HCT116 (cell line): ENCODE measurements around the gene ADARB2. TPM values are rescaled to one million over a fixed set of nuclear protein-coding genes. Genes with fewer than 3 reads are reported as not detected.

Experiments
- ATAC-seq: fragments of 200-7000 bp; cut with Tn5 transposase; 2 replicates; pipeline ENCODE4 v1.9.1; 2020; ENCODE audit warnings: mild to moderate bottlenecking, moderate library complexity
- BruUV-seq: library from RNA; stranded (reverse); fragments of 400-500 nt; replicated peaks from 2 replicates; lab custom pipeline; 2021; lab: Mats Ljungman, UMichigan
- CTCF ChIA-PET: fragments of 300-600 bp; sonication (Branson Sonifier 250); formaldehyde crosslinking; loops from one replicate; lab custom pipeline; 2021; ENCODE audit warnings: antibody characterized with exemption; lab: Charles Lee
- POLR2A ChIA-PET: fragments of 300-600, 350-600 bp; sonication (Branson Sonifier 250); formaldehyde crosslinking; loops from one replicate; lab custom pipeline; 2021; ENCODE audit warnings: antibody characterized with exemption; lab: Charles Lee
- RAD21 ChIA-PET, 2 experiments: fragments of 300-600 bp; sonication (Branson Sonifier 250); formaldehyde crosslinking; loops; one replicate each; lab custom pipeline; 2023; ENCODE audit warnings: low total read pairs in 2 of 2; ENCODE audit not compliant: uncharacterized antibody in 2 of 2, unreplicated experiment in 2 of 2, low non-redundant PET in 1 of 2; lab: Charles Lee
- DNase-seq: peaks from one replicate; pipeline ENCODE4 v3.0.0-alpha.2; 2010; ENCODE audit warnings: low read depth, low spot score
- H2AFZ ChIP-seq: fragments of 200-600 bp; shearing (Covaris generic), sonication (generic); 2 replicates; pipeline ENCODE4 v1.6.1; 2017; ENCODE audit warnings: low read depth, mixed run types, mixed read lengths, antibody characterized with exemption, low read length; ENCODE audit not compliant: poor library complexity, severe bottlenecking
- H3K27ac ChIP-seq: 2 replicates; pipeline ENCODE4 v1.5.1; 2012; ENCODE audit warnings: low read depth, low read length
- H3K27me3 ChIP-seq: fragments of 200-600 bp; sonication (generic); 2 replicates; pipeline ENCODE4 v1.6.1; 2016; ENCODE audit warnings: mixed run types, low read length, mixed read lengths; ENCODE audit not compliant: insufficient read depth
- H3K36me3 ChIP-seq, 2 experiments: fragments of 200-500 bp in 1 of 2; fragments of 200-600 bp in 1 of 2; sonication (Bioruptor generic) in 1 of 2; sonication (generic) in 1 of 2; 2 replicates each; pipeline versions ENCODE4 v1.5.1 to v1.6.1; 2014 to 2016; ENCODE audit warnings: low read length in 2 of 2, inconsistent platforms in 1 of 2, mixed read lengths in 1 of 2, mixed run types in 1 of 2; ENCODE audit not compliant: insufficient read depth in 2 of 2, control insufficient read depth in 1 of 2
- H3K4me1 ChIP-seq, 2 experiments: fragments of 200-600 bp in 1 of 2; sonication (generic) in 1 of 2; 2 replicates each; pipeline versions ENCODE4 v1.5.1 to v1.6.1; 2012 to 2017; ENCODE audit warnings: low read length in 2 of 2, inconsistent platforms in 1 of 2, mild to moderate bottlenecking in 1 of 2, mixed read lengths in 1 of 2, mixed run types in 1 of 2, moderate library complexity in 1 of 2; ENCODE audit not compliant: insufficient read depth in 2 of 2, control insufficient read depth in 1 of 2
- H3K4me2 ChIP-seq: fragments of 200-600 bp; sonication (generic); 2 replicates; pipeline ENCODE4 v1.6.1; 2017; ENCODE audit warnings: mixed run types, low read length, mixed read lengths
- H3K4me3 ChIP-seq, 2 experiments: fragments of 200-600 bp in 1 of 2; sonication (generic) in 1 of 2; replicated peaks in 1 of 2; 2 replicates each; pipeline ENCODE4 v1.5.1; 2011 to 2016; ENCODE audit warnings: low read length in 2 of 2, control low read depth in 1 of 2, low read depth in 1 of 2, mild to moderate bottlenecking in 1 of 2, mixed read lengths in 1 of 2, mixed run types in 1 of 2
- H3K79me2 ChIP-seq: fragments of 200-600 bp; sonication (generic); 2 replicates; pipeline ENCODE4 v1.6.1; 2017; ENCODE audit warnings: mild to moderate bottlenecking, mixed run types, low read length, moderate library complexity, mixed read lengths; ENCODE audit not compliant: insufficient read depth
- H3K9ac ChIP-seq: fragments of 200-600 bp; sonication (generic); 2 replicates; pipeline ENCODE4 v1.6.1; 2016; ENCODE audit warnings: low read length, mixed read lengths
- H3K9me2 ChIP-seq: fragments of 200-600 bp; sonication (generic), shearing (Covaris generic); 2 replicates; pipeline ENCODE4 v1.6.1; 2017; ENCODE audit warnings: mixed run types, mild to moderate bottlenecking, moderate library complexity; ENCODE audit not compliant: insufficient read depth
- H3K9me3 ChIP-seq, 2 experiments: fragments of 200-500 bp in 1 of 2; fragments of 200-600 bp in 1 of 2; sonication (Bioruptor generic) in 1 of 2; sonication (generic) in 1 of 2; 2 replicates each; pipeline ENCODE4 v1.6.1; 2014 to 2017; ENCODE audit warnings: low read length in 2 of 2, mixed read lengths in 2 of 2, inconsistent platforms in 1 of 2, low read depth in 1 of 2, mild to moderate bottlenecking in 1 of 2, mixed run types in 1 of 2, moderate library complexity in 1 of 2; ENCODE audit not compliant: control insufficient read depth in 1 of 2, insufficient read depth in 1 of 2
- H4K20me1 ChIP-seq: fragments of 200-600 bp; sonication (generic), shearing (Covaris generic); 2 replicates; pipeline ENCODE4 v1.6.1; 2017; ENCODE audit warnings: mixed run types, mild to moderate bottlenecking, moderate library complexity; ENCODE audit not compliant: insufficient read depth
- CEBPB ChIP-seq: IDR thresholded peaks from 2 replicates; pipeline ENCODE4 v1.6.1; 2012; ENCODE audit warnings: low read depth
- EZH2 ChIP-seq: fragments of 200-600 bp; sonication (generic); IDR thresholded peaks from 2 replicates; pipeline ENCODE4 v1.6.1; 2017; ENCODE audit warnings: antibody characterized with exemption, mixed run types
- EZH2phosphoT487 ChIP-seq: fragments of 200-600 bp; IDR thresholded peaks from 2 replicates; pipeline ENCODE4 v1.6.1; 2018; ENCODE audit warnings: antibody characterized with exemption, borderline replicate concordance
- FOSL1 ChIP-seq: IDR thresholded peaks from 2 replicates; pipeline ENCODE4 v1.6.1; 2012; ENCODE audit warnings: low read depth
- JUND ChIP-seq: IDR thresholded peaks from 2 replicates; pipeline ENCODE4 v1.6.1; 2012
- POLR2A ChIP-seq: IDR thresholded peaks from 2 replicates; pipeline ENCODE4 v1.7.0; 2011; ENCODE audit warnings: borderline replicate concordance; ENCODE audit not compliant: insufficient read depth, insufficient read length; ENCODE audit errors: extremely low read depth
- POLR2AphosphoS5 ChIP-seq: IDR thresholded peaks from 2 replicates; pipeline ENCODE4 v1.6.1; 2011; ENCODE audit warnings: mild to moderate bottlenecking, low read depth, low read length, moderate library complexity
- RAD21 ChIP-seq: IDR thresholded peaks from 2 replicates; pipeline ENCODE4 v1.6.1; 2012; ENCODE audit warnings: low read depth, mild to moderate bottlenecking
- SP1 ChIP-seq: IDR thresholded peaks from 2 replicates; pipeline ENCODE4 v1.6.1; 2012; ENCODE audit warnings: low read depth
- SRF ChIP-seq: IDR thresholded peaks from 2 replicates; pipeline ENCODE4 v1.6.1; 2012; ENCODE audit warnings: low read depth
- YY1 ChIP-seq: IDR thresholded peaks from 2 replicates; pipeline ENCODE4 v1.6.1; 2011; ENCODE audit warnings: low read length, low read depth, moderate library complexity, mild to moderate bottlenecking; ENCODE audit not compliant: insufficient replicate concordance; ENCODE audit errors: extremely low read depth
- intact Hi-C: fragments of 100-400 bp; cut with micrococcal nuclease; formaldehyde crosslinking; loops from 2 replicates; pipeline ENCODE4 v1.10.0; 2022
- total RNA-seq: library from RNA; stranded (reverse); gene quantifications from one replicate; pipeline ENCODE4 v1.2.1, GENCODE V29; 2021; ENCODE audit not compliant: unreplicated experiment
- TF ChIP-seq, protein P1 (sequence below): IDR thresholded peaks from 2 replicates; pipeline ENCODE4 v1.6.1; 2012

Gene ADARB2
- total RNA-seq, 1 experiment from 2014 or later: not detected

DNA sequence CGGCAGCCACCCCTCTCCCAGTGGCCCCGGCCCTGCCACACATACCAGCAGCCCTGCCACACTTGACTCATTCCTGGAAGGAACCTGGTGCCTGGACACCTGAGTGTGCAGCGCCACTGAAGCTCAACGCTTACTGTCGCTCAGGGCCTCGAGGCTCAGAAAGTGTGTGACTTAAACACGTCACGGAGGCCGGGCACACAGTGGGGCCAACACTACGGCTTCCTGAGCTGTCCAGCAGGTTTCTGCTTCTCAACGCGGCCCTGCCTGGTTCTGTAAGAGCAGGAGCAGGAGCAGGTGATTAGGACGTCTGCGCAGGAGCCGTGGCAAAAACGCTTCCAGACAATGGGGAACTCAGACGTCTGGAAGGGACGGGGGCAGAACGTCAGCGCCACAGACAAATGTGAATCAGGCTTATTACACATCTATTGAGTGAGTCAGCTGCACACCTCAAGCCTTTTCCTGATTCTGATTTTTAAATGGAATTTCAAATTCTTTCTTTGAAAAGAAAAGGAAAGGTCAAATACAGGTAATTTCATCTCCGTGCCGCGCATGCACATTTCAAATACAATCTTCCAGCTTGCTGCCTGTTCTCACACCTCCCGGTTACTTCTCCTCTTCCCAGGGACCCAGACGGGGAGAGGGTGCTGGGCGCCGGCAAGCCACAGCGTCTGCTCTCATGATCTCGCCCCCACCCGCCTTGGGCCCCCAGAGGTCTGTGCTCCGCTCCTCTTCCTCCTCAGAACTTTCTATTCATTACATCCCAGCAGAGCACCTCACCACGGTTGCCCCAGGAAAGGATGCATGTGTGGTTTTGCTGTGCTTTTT lies 66.6 kb downstream of the ADARB2 start:
- TF ChIP-seq SP1: no peak
- TF ChIP-seq SRF: no peak
- no peak for TF ChIP-seq YY1
- TF ChIP-seq CEBPB: no peak
- TF ChIP-seq RAD21: no peak
- no peak for TF ChIP-seq POLR2AphosphoS5
- no peak for TF ChIP-seq JUND
- TF ChIP-seq FOSL1: no peak
- no peak for TF ChIP-seq EZH2phosphoT487
- no peak for TF ChIP-seq POLR2A
- no peaks in the 10 kb centered on the region for H3K4me1 ChIP-seq
- H3K4me2 ChIP-seq: no peak overlapping the region
- no peak for DNase-seq
- H3K79me2 ChIP-seq: no peaks in the 10 kb centered on the region
- H3K27me3 ChIP-seq: peaks cover 15% of the 10 kb centered on the region; the same call in 1 of the 2 replicates
- H3K9me2 ChIP-seq: no peaks in the 10 kb centered on the region
- no peak for ATAC-seq
- no TSS peak for BruUV-seq
- no peaks in the 10 kb centered on the region for H3K36me3 ChIP-seq
- ChIA-PET POLR2A (no interaction called here), RAD21 (no interaction called here), CTCF (no interaction called here)
- no peak overlapping the region for H2AFZ ChIP-seq
- no peaks in the 10 kb centered on the region for H3K9me3 ChIP-seq
- H3K9ac ChIP-seq: no peak overlapping the region
- no peaks in the 10 kb centered on the region for H4K20me1 ChIP-seq
- intact Hi-C loops: no loop called here
- no peak overlapping the region for H3K27ac ChIP-seq
- no peak overlapping the region for H3K4me3 ChIP-seq

DNA sequence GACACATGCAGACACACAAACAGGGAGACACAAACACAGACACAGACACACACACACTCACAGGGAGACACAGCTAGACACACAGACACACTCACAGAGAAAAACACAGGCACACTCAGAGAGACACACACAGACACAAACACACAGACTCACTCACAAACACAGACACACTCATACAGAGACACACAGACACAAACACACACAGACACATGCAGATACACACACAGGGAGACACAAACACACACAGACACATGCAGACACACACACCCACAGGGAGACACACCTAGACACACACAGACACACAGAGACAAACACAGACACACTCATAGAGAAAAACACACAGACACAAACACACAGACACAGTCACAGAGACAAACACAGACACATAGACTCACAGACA lies 67.9 kb downstream of the ADARB2 start:
- CTCF ChIA-PET: no interaction called here
- ATAC-seq (no peak), DNase-seq (no peak)
- H4K20me1 ChIP-seq: no peaks in the 10 kb centered on the region
- H3K4me3 ChIP-seq: no peak overlapping the region
- RAD21 ChIA-PET: no interaction called here
- H3K9me3 ChIP-seq: no peaks in the 10 kb centered on the region
- H3K27ac ChIP-seq: no peak overlapping the region
- no peaks in the 10 kb centered on the region for H3K36me3 ChIP-seq
- no peak overlapping the region for H3K4me2 ChIP-seq
- H2AFZ ChIP-seq: no peak overlapping the region
- TF ChIP-seq, protein P1, sequence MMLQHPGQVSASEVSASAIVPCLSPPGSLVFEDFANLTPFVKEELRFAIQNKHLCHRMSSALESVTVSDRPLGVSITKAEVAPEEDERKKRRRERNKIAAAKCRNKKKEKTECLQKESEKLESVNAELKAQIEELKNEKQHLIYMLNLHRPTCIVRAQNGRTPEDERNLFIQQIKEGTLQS: no peak
- no peak for TF ChIP-seq CEBPB
- TF ChIP-seq EZH2: no peak
- intact Hi-C loops: no loop called here
- H3K4me1 ChIP-seq: no peaks in the 10 kb centered on the region
- no TSS peak for BruUV-seq
- H3K9ac ChIP-seq: no peak overlapping the region
- POLR2A ChIA-PET: no interaction called here
- peaks cover 15% of the 10 kb centered on the region; the same call in 1 of the 2 replicates for H3K27me3 ChIP-seq
- no peaks in the 10 kb centered on the region for H3K9me2 ChIP-seq
- no peaks in the 10 kb centered on the region for H3K79me2 ChIP-seq
